HepG2 (cell line): ENCODE measurements around the gene ZNF821. TPM values are rescaled to one million over a fixed set of nuclear protein-coding genes. Genes with fewer than 3 reads are reported as not detected.
A peak's percentile ranks its signal among the peaks of the same experiment; 100 is the strongest.

Source experiments
- ATAC-seq: fragments of 200-7000 bp; cut with Tn5 transposase; 3 replicates; pipeline ENCODE4 v1.9.1; 2020; ENCODE audit warnings: mild to moderate bottlenecking, moderate library complexity
- BruUV-seq: library from RNA; stranded (reverse); fragments of 400-500 nt; replicated peaks from 2 replicates; lab custom pipeline; 2021; lab: Mats Ljungman, UMichigan
- CTCF ChIA-PET: fragments of 300-600 bp; formaldehyde crosslinking; extraction: SDS; loops from one replicate; lab custom pipeline; 2021; ENCODE audit warnings: low total read pairs, inconsistent platforms, low intra/inter-chr PET ratio; lab: Yijun Ruan, JAX
- POLR2A ChIA-PET: fragments of 350-600 bp; sonication (Branson Sonifier 250); formaldehyde crosslinking; loops from one replicate; lab custom pipeline; 2020; ENCODE audit warnings: antibody characterized with exemption, inconsistent platforms; lab: Yijun Ruan, JAX
- DNase-seq: peaks from one replicate; pipeline ENCODE4 v3.0.0-alpha.2; 2015; ENCODE audit warnings: low spot score
- FAIRE-seq: peaks from 3 replicates; lab custom pipeline; 2011; peaks lifted over from hg19 to GRCh38; lab: Jason Lieb, UNC
- H2AFZ ChIP-seq: one replicate; pipeline ENCODE4 v1.6.1; 2011; ENCODE audit warnings: low read length, inconsistent platforms
- H3K27ac ChIP-seq: fragments of 300-600 bp; 3 replicates; pipeline ENCODE4 v1.8.0; 2011; ENCODE audit warnings: mixed run types, mild to moderate bottlenecking, mixed read lengths, low read length, inconsistent platforms; ENCODE audit not compliant: insufficient read depth; ENCODE audit errors: extremely low read length
- H3K27me3 ChIP-seq, 2 experiments: fragments of 200-600 bp in 1 of 2; 2 replicates in 1 of 2; 3 replicates in 1 of 2; pipeline versions ENCODE4 v1.6.0 to v1.8.0; 2011; ENCODE audit warnings: low read length in 2 of 2, mild to moderate bottlenecking in 2 of 2, moderate library complexity in 2 of 2, inconsistent platforms in 1 of 2; ENCODE audit not compliant: insufficient read depth in 2 of 2, control insufficient read depth in 1 of 2
- H3K36me3 ChIP-seq, 2 experiments: fragments of 200-600 bp in 1 of 2; replicated peaks in 1 of 2; 2 replicates in 1 of 2; 3 replicates in 1 of 2; pipeline versions ENCODE4 v1.5.1 to v1.8.0; 2011; ENCODE audit warnings: low read length in 2 of 2, inconsistent platforms in 1 of 2; ENCODE audit not compliant: insufficient read depth in 2 of 2, control insufficient read depth in 1 of 2
- H3K4me1 ChIP-seq: 2 replicates; pipeline ENCODE4 v1.5.1; 2012; ENCODE audit warnings: low read length, inconsistent platforms; ENCODE audit not compliant: insufficient read depth
- H3K4me2 ChIP-seq: 2 replicates; pipeline ENCODE4 v1.6.0; 2011; ENCODE audit warnings: low read depth, low read length, inconsistent platforms
- H3K4me3 ChIP-seq, 3 experiments: fragments of 200-600 bp in 1 of 3; sonication (generic), shearing (Covaris generic) in 1 of 3; replicated peaks in 1 of 3; 2 replicates each; pipeline ENCODE4 v1.5.1; 2011 to 2016; ENCODE audit warnings: low read length in 3 of 3, inconsistent platforms in 2 of 3, low read depth in 2 of 3, mild to moderate bottlenecking in 2 of 3, control low read depth in 1 of 3, mixed read lengths in 1 of 3; ENCODE audit not compliant: insufficient read depth in 1 of 3
- H3K79me2 ChIP-seq: one replicate; pipeline ENCODE4 v1.6.1; 2011; ENCODE audit warnings: low read length, inconsistent platforms; ENCODE audit not compliant: insufficient read depth
- H3K9ac ChIP-seq: 2 replicates; pipeline ENCODE4 v1.6.0; 2011; ENCODE audit warnings: mild to moderate bottlenecking, low read depth, low read length, inconsistent platforms; ENCODE audit not compliant: insufficient read depth
- H3K9me3 ChIP-seq: 2 replicates; pipeline ENCODE4 v1.5.1; 2012; ENCODE audit warnings: mild to moderate bottlenecking, low read length
- H4K20me1 ChIP-seq: 2 replicates; pipeline ENCODE4 v1.6.0; 2011; ENCODE audit warnings: inconsistent platforms, mild to moderate bottlenecking, low read length, moderate library complexity; ENCODE audit not compliant: insufficient read depth
- ATF7-NPFF ChIP-seq: sonication (generic); formaldehyde crosslinking; IDR thresholded peaks from 2 replicates; pipeline ENCODE4 v1.8.1; 2023; ENCODE audit warnings: mild to moderate bottlenecking, low read depth, missing genetic modification reagents, moderate library complexity
- CBX5 ChIP-seq: sonication (generic); formaldehyde crosslinking; IDR thresholded peaks from 2 replicates; pipeline ENCODE4 v1.4.0; 2020; ENCODE audit warnings: missing genetic modification reagents, borderline replicate concordance
- CHCHD3 ChIP-seq: sonication (generic); formaldehyde crosslinking; IDR thresholded peaks from 2 replicates; pipeline ENCODE4 v1.8.0; 2022; ENCODE audit warnings: mild to moderate bottlenecking, missing genetic modification reagents, moderate library complexity
- DMAP1 ChIP-seq: IDR thresholded peaks from 2 replicates; pipeline ENCODE4 v1.6.1; 2016
- ELF1 ChIP-seq: sonication (generic); formaldehyde crosslinking; IDR thresholded peaks from 2 replicates; pipeline ENCODE4 v1.4.0; 2020; ENCODE audit warnings: missing genetic modification reagents
- MXD4 ChIP-seq: IDR thresholded peaks from 2 replicates; pipeline ENCODE4 v1.6.1; 2016; ENCODE audit warnings: mild to moderate bottlenecking, missing biosample characterization, missing genetic modification reagents
- NFIB ChIP-seq: sonication (generic); formaldehyde crosslinking; IDR thresholded peaks from 2 replicates; pipeline ENCODE4 v1.9.0; 2021; ENCODE audit warnings: missing genetic modification reagents, mild to moderate bottlenecking, borderline replicate concordance
- ONECUT2 ChIP-seq: sonication (generic); formaldehyde crosslinking; IDR thresholded peaks from 2 replicates; pipeline ENCODE4 v1.4.0; 2020; ENCODE audit warnings: missing genetic modification reagents
- SMYD3 ChIP-seq: sonication (generic); formaldehyde crosslinking; IDR thresholded peaks from 2 replicates; pipeline ENCODE4 v1.8.1; 2023; ENCODE audit warnings: mild to moderate bottlenecking, missing genetic modification reagents
- ZMAT3 ChIP-seq: sonication (generic); formaldehyde crosslinking; conservative IDR thresholded peaks from 2 replicates; pipeline ENCODE4 v1.7.0; 2021; ENCODE audit warnings: missing genetic modification reagents
- ZNF256 ChIP-seq: sonication (generic); formaldehyde crosslinking; conservative IDR thresholded peaks from 2 replicates; pipeline ENCODE4 v1.4.0; 2020; ENCODE audit warnings: missing genetic modification reagents
- ZNF280D ChIP-seq: sonication (generic); formaldehyde crosslinking; IDR thresholded peaks from 2 replicates; pipeline ENCODE4 v1.5.1; 2020; ENCODE audit warnings: mild to moderate bottlenecking, missing genetic modification reagents
- ZNF446 ChIP-seq: sonication (generic); formaldehyde crosslinking; IDR thresholded peaks from 2 replicates; pipeline ENCODE4 v1.5.0; 2020; ENCODE audit warnings: mild to moderate bottlenecking, missing genetic modification reagents
- ZNF589 ChIP-seq: sonication (generic); formaldehyde crosslinking; conservative IDR thresholded peaks from 2 replicates; pipeline ENCODE4 v1.8.0; 2022; ENCODE audit warnings: mild to moderate bottlenecking, moderate library complexity, missing genetic modification reagents
- ZSCAN20 ChIP-seq: sonication (generic); formaldehyde crosslinking; IDR thresholded peaks from 2 replicates; pipeline ENCODE4 v1.4.0; 2020; ENCODE audit warnings: missing genetic modification reagents, mild to moderate bottlenecking, borderline replicate concordance
- WGBS: methylation state at CpG from one replicate; pipeline ENCODE4 v1.1.6; 2017; ENCODE audit warnings: low lambda C conversion rate; 5-methylcytosine and 5-hydroxymethylcytosine counted together
- in situ Hi-C: cut with HindIII; loops from 2 replicates; pipeline ENCODE4 v1.10.0; 2017; ENCODE audit warnings: low pct_unique_long_range_greater_than_20kb; ENCODE audit not compliant: extremely low pct_ligation_motif_present
- intact Hi-C: fragments of 100-400 bp; cut with micrococcal nuclease; formaldehyde crosslinking; loops from one replicate; pipeline ENCODE4 v1.10.0; 2022; ENCODE audit not compliant: unreplicated experiment
- polyA plus RNA-seq, 8 experiments: library from polyadenylated mRNA; depleted of rRNA in 3 of 8; stranded (reverse) in 7 of 8; unstranded in 1 of 8; fragments of >200 nt; fragmentation: Illumina TruSeq in 4 of 8; extraction: Trizol in 4 of 8; gene quantifications; 2 replicates each; pipeline versions ENCODE4 v1.2.1 to v1.2.3, GENCODE V29; 2011 to 2016; ENCODE audit warnings: low read depth in 4 of 8, missing spikeins in 1 of 8, mixed read lengths in 1 of 8; ENCODE audit not compliant: insufficient read depth in 1 of 8
- total RNA-seq, 5 experiments: library from RNA; depleted of rRNA; stranded (reverse); fragments of >200 nt; fragmentation: Illumina TruSeq; extraction: Trizol; gene quantifications; 2 replicates each; pipeline ENCODE4 v1.2.3, GENCODE V29; 2016; ENCODE audit warnings: low read depth in 1 of 5
- TF ChIP-seq, protein P1 (sequence below): sonication (generic); formaldehyde crosslinking; IDR thresholded peaks from 2 replicates; pipeline ENCODE4 v1.4.0; 2020; ENCODE audit warnings: missing genetic modification reagents

ZNF821 gene
- total and polyA plus RNA-seq, 2 of the 13 experiments (the other 11 are each of a cell fraction or from before 2014, with no cell fraction given): 7.0 to 9.1 TPM

- H3K4me2 ChIP-seq: peak overlapping the region; percentile 100
- BruUV-seq: TSS peak; percentile 58
- intact Hi-C loops: loop anchor here (1.0 to 5.0 kb wide), 5 partner anchors 15 to 197 kb away; partner anchors contain the start of genes AP1G1, DHODH, DHX38 and TXNL4B
- in situ Hi-C loops: loop anchor here (5.0 kb wide), 1 partner anchor 89 kb away; the partner anchor contains the start of gene AP1G1
- no peaks in the 10 kb centered on the region; a peak in 1 of 5 replicates for H3K27me3 ChIP-seq
- ChIA-PET CTCF (interaction anchor here (0.8 kb wide), 1 partner anchor 12 kb away, joined by 3 read pairs; the partner anchor contains the start of gene ZNF821), POLR2A (interaction anchor here (0.8 to 4.9 kb wide), 10 partner anchors 12 to 198 kb away, joined by 3 to 59 read pairs (median 4); partner anchors contain the start of genes AP1G1, DHX38, HPR and TXNL4B)
- ATAC-seq (peak; percentile 25), FAIRE-seq (no peak), DNase-seq (no peak)
- H3K27ac ChIP-seq: peak overlapping the region; percentile 95
- H4K20me1 ChIP-seq: peaks cover 45% of the 10 kb centered on the region
- peaks cover 59% of the 10 kb centered on the region for H3K4me1 ChIP-seq
- under 1% methylated on average over 38 of the region's 44 CpGs for WGBS
- H3K9me3 ChIP-seq: no peaks in the 10 kb centered on the region
- peak overlapping the region; percentile 85 to 98 (median 95) for H3K4me3 ChIP-seq
- H2AFZ ChIP-seq: no peak overlapping the region
- peak overlapping the region; percentile 98 for H3K9ac ChIP-seq
- peaks cover 0 to 5% of the 10 kb centered on the region in 2 experiments; a peak in 1 of 5 replicates for H3K36me3 ChIP-seq
- peaks cover 56% of the 10 kb centered on the region for H3K79me2 ChIP-seq
- TF ChIP-seq ZMAT3 (CRISPR knock-in tag): no peak; the same call in 1 of the 2 replicates
- TF ChIP-seq ZNF446: no peak
- no peak for TF ChIP-seq ATF7-NPFF (CRISPR knock-in tag)
- TF ChIP-seq CHCHD3 (CRISPR knock-in tag): no peak
- TF ChIP-seq ZNF256 (CRISPR knock-in tag): no peak
- TF ChIP-seq ELF1 (CRISPR knock-in tag): no peak
- TF ChIP-seq, protein P1, sequence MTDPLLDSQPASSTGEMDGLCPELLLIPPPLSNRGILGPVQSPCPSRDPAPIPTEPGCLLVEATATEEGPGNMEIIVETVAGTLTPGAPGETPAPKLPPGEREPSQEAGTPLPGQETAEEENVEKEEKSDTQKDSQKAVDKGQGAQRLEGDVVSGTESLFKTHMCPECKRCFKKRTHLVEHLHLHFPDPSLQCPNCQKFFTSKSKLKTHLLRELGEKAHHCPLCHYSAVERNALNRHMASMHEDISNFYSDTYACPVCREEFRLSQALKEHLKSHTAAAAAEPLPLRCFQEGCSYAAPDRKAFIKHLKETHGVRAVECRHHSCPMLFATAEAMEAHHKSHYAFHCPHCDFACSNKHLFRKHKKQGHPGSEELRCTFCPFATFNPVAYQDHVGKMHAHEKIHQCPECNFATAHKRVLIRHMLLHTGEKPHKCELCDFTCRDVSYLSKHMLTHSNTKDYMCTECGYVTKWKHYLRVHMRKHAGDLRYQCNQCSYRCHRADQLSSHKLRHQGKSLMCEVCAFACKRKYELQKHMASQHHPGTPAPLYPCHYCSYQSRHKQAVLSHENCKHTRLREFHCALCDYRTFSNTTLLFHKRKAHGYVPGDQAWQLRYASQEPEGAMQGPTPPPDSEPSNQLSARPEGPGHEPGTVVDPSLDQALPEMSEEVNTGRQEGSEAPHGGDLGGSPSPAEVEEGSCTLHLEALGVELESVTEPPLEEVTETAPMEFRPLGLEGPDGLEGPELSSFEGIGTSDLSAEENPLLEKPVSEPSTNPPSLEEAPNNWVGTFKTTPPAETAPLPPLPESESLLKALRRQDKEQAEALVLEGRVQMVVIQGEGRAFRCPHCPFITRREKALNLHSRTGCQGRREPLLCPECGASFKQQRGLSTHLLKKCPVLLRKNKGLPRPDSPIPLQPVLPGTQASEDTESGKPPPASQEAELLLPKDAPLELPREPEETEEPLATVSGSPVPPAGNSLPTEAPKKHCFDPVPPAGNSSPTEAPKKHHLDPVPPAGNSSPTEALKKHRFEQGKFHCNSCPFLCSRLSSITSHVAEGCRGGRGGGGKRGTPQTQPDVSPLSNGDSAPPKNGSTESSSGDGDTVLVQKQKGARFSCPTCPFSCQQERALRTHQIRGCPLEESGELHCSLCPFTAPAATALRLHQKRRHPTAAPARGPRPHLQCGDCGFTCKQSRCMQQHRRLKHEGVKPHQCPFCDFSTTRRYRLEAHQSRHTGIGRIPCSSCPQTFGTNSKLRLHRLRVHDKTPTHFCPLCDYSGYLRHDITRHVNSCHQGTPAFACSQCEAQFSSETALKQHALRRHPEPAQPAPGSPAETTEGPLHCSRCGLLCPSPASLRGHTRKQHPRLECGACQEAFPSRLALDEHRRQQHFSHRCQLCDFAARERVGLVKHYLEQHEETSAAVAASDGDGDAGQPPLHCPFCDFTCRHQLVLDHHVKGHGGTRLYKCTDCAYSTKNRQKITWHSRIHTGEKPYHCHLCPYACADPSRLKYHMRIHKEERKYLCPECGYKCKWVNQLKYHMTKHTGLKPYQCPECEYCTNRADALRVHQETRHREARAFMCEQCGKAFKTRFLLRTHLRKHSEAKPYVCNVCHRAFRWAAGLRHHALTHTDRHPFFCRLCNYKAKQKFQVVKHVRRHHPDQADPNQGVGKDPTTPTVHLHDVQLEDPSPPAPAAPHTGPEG (CRISPR knock-in tag): no peak
- TF ChIP-seq ZSCAN20 (CRISPR knock-in tag): no peak
- TF ChIP-seq DMAP1: no peak
- TF ChIP-seq MXD4 (CRISPR knock-in tag): no peak
- TF ChIP-seq ZNF280D: no peak
- TF ChIP-seq ONECUT2 (CRISPR knock-in tag): no peak
- no peak for TF ChIP-seq CBX5 (CRISPR knock-in tag)
- no peak for TF ChIP-seq NFIB (CRISPR knock-in tag)
- no peak for TF ChIP-seq ZNF589 (CRISPR knock-in tag)
- no peak for TF ChIP-seq SMYD3 (CRISPR knock-in tag)
Observed at GRCh38 chr16:71895679-71896365, 11.8 kb upstream of the ZNF821 start.
